ENCODE results near the gene SIGLEC15. TPM values are rescaled to one million over a fixed set of nuclear protein-coding genes. Genes with fewer than 3 reads are reported as not detected.

SIGLEC15 gene, protein sequence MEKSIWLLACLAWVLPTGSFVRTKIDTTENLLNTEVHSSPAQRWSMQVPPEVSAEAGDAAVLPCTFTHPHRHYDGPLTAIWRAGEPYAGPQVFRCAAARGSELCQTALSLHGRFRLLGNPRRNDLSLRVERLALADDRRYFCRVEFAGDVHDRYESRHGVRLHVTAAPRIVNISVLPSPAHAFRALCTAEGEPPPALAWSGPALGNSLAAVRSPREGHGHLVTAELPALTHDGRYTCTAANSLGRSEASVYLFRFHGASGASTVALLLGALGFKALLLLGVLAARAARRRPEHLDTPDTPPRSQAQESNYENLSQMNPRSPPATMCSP
- not detected in 5 replicates for total RNA-seq (2022; extraction: Qiagen RNA extraction; ENCODE audit: low read depth)

DNA sequence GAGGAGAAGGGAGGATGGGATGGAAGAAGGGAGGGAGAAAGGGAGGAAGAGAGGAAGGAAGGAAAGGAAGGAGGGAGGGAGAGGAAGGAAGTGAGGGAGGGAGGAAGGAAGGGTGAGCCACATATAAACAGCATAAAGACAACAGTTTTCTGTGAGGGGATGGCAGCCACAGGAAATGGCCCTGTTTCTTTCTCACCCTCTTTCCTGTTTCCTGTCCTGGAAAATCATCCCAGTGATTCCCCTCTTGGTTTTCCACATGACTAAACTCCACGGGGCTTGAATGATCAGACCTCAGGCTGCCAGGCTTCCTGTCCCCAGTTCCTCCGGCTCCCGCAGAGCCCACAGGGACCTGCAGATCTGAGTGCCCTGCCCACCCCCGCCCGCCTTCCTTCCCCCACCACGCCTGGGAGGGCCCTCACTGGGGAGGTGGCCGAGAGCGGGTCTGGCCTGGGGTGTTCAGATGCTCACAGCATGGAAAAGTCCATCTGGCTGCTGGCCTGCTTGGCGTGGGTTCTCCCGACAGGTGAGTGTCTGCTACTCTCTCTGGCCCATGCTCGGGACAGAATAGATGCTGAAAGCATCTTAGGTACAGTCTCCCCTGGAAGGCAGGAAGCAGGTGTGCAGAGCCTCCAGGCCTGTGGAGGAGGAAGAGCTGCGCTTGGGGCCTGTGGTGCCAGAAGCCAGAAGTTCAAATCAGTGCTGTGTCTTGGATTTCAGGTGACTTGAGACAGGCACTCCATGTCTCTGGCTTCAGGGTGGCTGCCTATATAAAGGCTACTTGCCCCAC, at the start of gene SIGLEC15:
Gene SIGLEC15, plus strand, starts transcription at position 418 of the 787 bp plus-strand sequence. Its CDS starts 54 bp downstream, at position 472.

Other genes with a start within 250 kb of the SIGLEC15 start
- not detected in 5 replicates for gene SLC14A2, start 210.2 kb upstream of the SIGLEC15 start, total RNA-seq (2022; extraction: Qiagen RNA extraction; ENCODE audit: low read depth)
- not detected in 5 replicates for gene SLC14A1, start 101.5 kb upstream of the SIGLEC15 start, total RNA-seq (2022; extraction: Qiagen RNA extraction; ENCODE audit: low read depth)
- gene EPG5, start 141.7 kb downstream of the SIGLEC15 start, total RNA-seq (2022; extraction: Qiagen RNA extraction; ENCODE audit: low read depth) = 3.1 to 4.0 TPM (median 3.6 TPM) in 5 replicates
- 0.12 to 0.44 TPM (median 0.24 TPM) in 5 replicates for gene PSTPIP2, start 246.6 kb downstream of the SIGLEC15 start, total RNA-seq (2022; extraction: Qiagen RNA extraction; ENCODE audit: low read depth)